ENCODE data around the gene PGAP3.

The PGAP3 gene

GRCh38 chr17:39687546-39688474 is at the start of gene PGAP3:
Gene PGAP3, minus strand, starts transcription at chr17:39688057. Its CDS starts 43 bp downstream, at chr17:39688014.
- H3K4me3 ChIP-seq (replicated peaks; ENCODE audit: low read depth, low read length), result peak within 1 kb of the TSS; percentile 80
- peak; percentile 91 for DNase-seq (ENCODE audit: low read depth)
- TF ChIP-seq CTCF (IDR thresholded peaks at IDR 0.05; ENCODE audit: low read length, missing control alignments), result no peak

- no peak for DNase-seq (ENCODE audit: low read depth)
- TF ChIP-seq CTCF (IDR thresholded peaks at IDR 0.05; ENCODE audit: low read length, missing control alignments), result no peak
- no peak overlapping the region for H3K4me3 ChIP-seq (replicated peaks; ENCODE audit: low read depth, low read length)
Measured at GRCh38 chr17:39737206-39737759, 49.4 kb upstream of the PGAP3 start.

- no peak for TF ChIP-seq CTCF (IDR thresholded peaks at IDR 0.05; ENCODE audit: low read length, missing control alignments)
- no peak overlapping the region for H3K4me3 ChIP-seq (replicated peaks; ENCODE audit: low read depth, low read length)
- DNase-seq (ENCODE audit: low read depth), result no peak
Measured at GRCh38 chr17:39736319-39737165, 48.7 kb upstream of the PGAP3 start.

- no peak for DNase-seq (ENCODE audit: low read depth)
- no peak overlapping the region for H3K4me3 ChIP-seq (replicated peaks; ENCODE audit: low read depth, low read length)
- no peak for TF ChIP-seq CTCF (IDR thresholded peaks at IDR 0.05; ENCODE audit: low read length, missing control alignments)
Measured at GRCh38 chr17:39735882-39736281, 48.0 kb upstream of the PGAP3 start.

GRCh38 chr17:39732586-39732985 is 44.7 kb upstream of the PGAP3 start:
- no peak for DNase-seq (ENCODE audit: low read depth)
- no peak overlapping the region for H3K4me3 ChIP-seq (replicated peaks; ENCODE audit: low read depth, low read length)
- TF ChIP-seq CTCF (IDR thresholded peaks at IDR 0.05; ENCODE audit: low read length, missing control alignments), result no peak

- peak; percentile 83 for DNase-seq (ENCODE audit: low read depth)
Measured at GRCh38 chr17:39730095-39730921, 42.5 kb upstream of the PGAP3 start, which contains the start of gene MIEN1. Gene MIEN1, minus strand, starts transcription at chr17:39730532. Its CDS starts 37 bp downstream, at chr17:39730495.

More at GRCh38 chr17:39730095-39730921, 42.5 kb upstream of the PGAP3 start, which contains the start of gene MIEN1:
- TF ChIP-seq CTCF (IDR thresholded peaks at IDR 0.05; ENCODE audit: low read length, missing control alignments), result peak; percentile 55
- peak within 1 kb of the TSS; percentile 74 for H3K4me3 ChIP-seq (replicated peaks; ENCODE audit: low read depth, low read length)

All from fibroblast of pulmonary artery (primary cell).